Neuronal stem cell (in vitro differentiated cells): Measurements from ENCODE around the gene SP5.

ENCODE experiments used
- DNase-seq: peaks from one replicate; pipeline ENCODE4 v3.0.0-alpha.2; 2013; ENCODE audit warnings: low spot score
- H2AFZ ChIP-seq: one replicate; pipeline ENCODE4 v1.6.1; 2013; ENCODE audit warnings: mild to moderate bottlenecking, low read length, inconsistent platforms
- H2AK5ac ChIP-seq: 2 replicates; pipeline ENCODE4 v1.6.1; 2013; ENCODE audit warnings: low read depth, mild to moderate bottlenecking, inconsistent platforms, low read length, moderate library complexity, mixed read lengths
- H2BK120ac ChIP-seq: 2 replicates; pipeline ENCODE4 v1.6.1; 2013; ENCODE audit warnings: low read depth, mild to moderate bottlenecking, inconsistent platforms, low read length, moderate library complexity, mixed read lengths
- H2BK12ac ChIP-seq: one replicate; pipeline ENCODE4 v1.6.1; 2013; ENCODE audit warnings: low read length, inconsistent platforms
- H2BK15ac ChIP-seq: 2 replicates; pipeline ENCODE4 v1.6.1; 2013; ENCODE audit warnings: mild to moderate bottlenecking, low read length, inconsistent platforms, mixed read lengths
- H2BK5ac ChIP-seq: one replicate; pipeline ENCODE4 v1.6.1; 2013; ENCODE audit warnings: inconsistent platforms, mild to moderate bottlenecking, low read length, moderate library complexity
- H3K14ac ChIP-seq: one replicate; pipeline ENCODE4 v1.6.1; 2013; ENCODE audit warnings: low read length, inconsistent platforms
- H3K18ac ChIP-seq: 2 replicates; pipeline ENCODE4 v1.6.1; 2013; ENCODE audit warnings: low read length, inconsistent platforms
- H3K23ac ChIP-seq: 2 replicates; pipeline ENCODE4 v1.6.1; 2013; ENCODE audit warnings: low read depth, mild to moderate bottlenecking, mixed read lengths, low read length, inconsistent platforms; ENCODE audit not compliant: poor library complexity
- H3K27ac ChIP-seq: replicated peaks from 3 replicates; pipeline ENCODE4 v1.5.1; 2013; ENCODE audit warnings: low read length, inconsistent platforms
- H3K27me3 ChIP-seq, 3 experiments: 2 replicates each; pipeline ENCODE4 v1.6.1; 2013; ENCODE audit warnings: low read length in 3 of 3, mild to moderate bottlenecking in 2 of 3, inconsistent platforms in 1 of 3, low read depth in 1 of 3, mixed read lengths in 1 of 3, moderate library complexity in 1 of 3; ENCODE audit not compliant: control insufficient read depth in 3 of 3, insufficient read depth in 3 of 3
- H3K36me3 ChIP-seq, 2 donors: replicated peaks in 1 of 2; 2 replicates each; pipeline ENCODE4 v1.6.1; 2013; ENCODE audit warnings: low read length in 2 of 2; ENCODE audit not compliant: control insufficient read depth in 2 of 2, insufficient read depth in 2 of 2
- H3K4ac ChIP-seq: 2 replicates; pipeline ENCODE4 v1.6.1; 2013; ENCODE audit warnings: inconsistent platforms, mild to moderate bottlenecking, low read length, moderate library complexity
- H3K4me1 ChIP-seq, 2 donors: 1 replicate in 1 of 2; 2 replicates in 1 of 2; pipeline ENCODE4 v1.6.1; 2013; ENCODE audit warnings: low read length in 2 of 2, low read depth in 1 of 2; ENCODE audit not compliant: control insufficient read depth in 2 of 2, insufficient read depth in 1 of 2
- H3K4me2 ChIP-seq: one replicate; pipeline ENCODE4 v1.6.1; 2013; ENCODE audit warnings: mild to moderate bottlenecking, low read length, inconsistent platforms; ENCODE audit not compliant: insufficient read depth, poor library complexity, severe bottlenecking
- H3K4me3 ChIP-seq, 2 donors: 2 replicates each; pipeline ENCODE4 v1.5.1; 2013; ENCODE audit warnings: low read length in 2 of 2, mild to moderate bottlenecking in 2 of 2, inconsistent platforms in 1 of 2, moderate library complexity in 1 of 2
- H3K79me1 ChIP-seq: one replicate; pipeline ENCODE4 v1.6.1; 2013; ENCODE audit warnings: low read depth, mild to moderate bottlenecking, inconsistent platforms, low read length, moderate library complexity
- H3K9ac ChIP-seq: one replicate; pipeline ENCODE4 v1.6.1; 2013; ENCODE audit warnings: mild to moderate bottlenecking, low read depth, low read length, inconsistent platforms; ENCODE audit not compliant: poor library complexity
- H3K9me3 ChIP-seq, 2 donors: replicated peaks in 1 of 2; 2 replicates each; pipeline versions ENCODE3 to v1.6.1; 2013; ENCODE audit warnings: low read length in 2 of 2, mild to moderate bottlenecking in 2 of 2, inconsistent platforms in 1 of 2, low read depth in 1 of 2, mixed read lengths in 1 of 2, moderate library complexity in 1 of 2; ENCODE audit not compliant: control insufficient read depth in 2 of 2, insufficient read depth in 1 of 2
- H4K8ac ChIP-seq: one replicate; pipeline ENCODE4 v1.6.1; 2013; ENCODE audit warnings: low read depth, mild to moderate bottlenecking, inconsistent platforms, low read length, moderate library complexity
- H4K91ac ChIP-seq: one replicate; pipeline ENCODE4 v1.6.1; 2013; ENCODE audit warnings: low read length, low read depth, mild to moderate bottlenecking, inconsistent platforms; ENCODE audit not compliant: poor library complexity
- WGBS, 2 donors: extraction: QIAGEN DNeasy Blood & Tissue Kit; methylation state at CpG; one replicate each; pipeline ENCODE4 v1.1.7; 2013; ENCODE audit warnings: missing lambda C conversion rate in 2 of 2, mixed read lengths in 1 of 2; ENCODE audit not compliant: insufficient read length in 2 of 2, insufficient replicate concordance in 1 of 2; ENCODE audit errors: extremely low coverage in 2 of 2; 5-methylcytosine and 5-hydroxymethylcytosine counted together

Gene SP5

DNA sequence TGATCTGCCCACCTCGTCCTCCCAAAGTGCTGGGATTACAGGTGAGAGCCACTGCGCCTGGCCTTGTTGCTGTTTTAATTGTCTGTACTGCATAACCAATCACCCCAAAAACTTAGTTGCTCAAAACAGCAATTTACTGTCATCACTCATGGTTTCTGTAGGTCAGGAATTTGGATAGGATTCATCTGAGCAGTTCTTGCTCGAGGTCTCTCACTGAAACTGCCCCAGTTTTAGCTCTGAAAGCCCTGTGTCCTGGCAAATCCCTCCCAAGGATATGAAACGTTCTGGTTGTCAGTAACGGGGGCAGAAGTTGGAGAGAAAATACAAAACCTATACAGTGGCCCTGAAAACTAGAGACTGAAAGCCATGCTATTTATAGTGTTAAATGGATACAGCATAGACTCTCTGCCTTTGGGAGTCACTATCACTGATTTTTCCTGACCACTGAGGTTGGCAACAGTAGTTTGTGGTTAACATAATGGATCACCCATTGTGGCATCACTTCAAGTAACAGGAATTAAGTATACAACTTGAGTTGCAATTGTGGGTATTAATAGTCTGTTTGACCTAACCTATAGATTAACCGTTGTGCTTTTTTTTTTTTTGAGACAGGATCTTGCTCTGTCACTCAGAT is 27.9 kb downstream of the SP5 start:
- Histone ChIP-seq H3K4me2 (no peak overlapping the region), H3K23ac (no peak overlapping the region), H2BK5ac (no peak overlapping the region), H2BK15ac (no peak overlapping the region), H3K14ac (no peak overlapping the region), H3K4me1 (no peaks in the 10 kb centered on the region), H4K8ac (no peak overlapping the region), H3K9me3 (no peaks in the 10 kb centered on the region), H4K91ac (no peak overlapping the region), H2BK120ac (no peak overlapping the region), H3K4me3 (no peak overlapping the region), H2AK5ac (no peak overlapping the region), H2BK12ac (no peak overlapping the region), H3K79me1 (no peaks in the 10 kb centered on the region), H2AFZ (no peak overlapping the region), H3K9ac (no peak overlapping the region), H3K27me3 (peaks cover 0 to 10% (median 0%) of the 10 kb centered on the region in 3 experiments), H3K18ac (no peak overlapping the region), H3K27ac (no peak overlapping the region), H3K36me3 (no peaks in the 10 kb centered on the region), H3K4ac (no peak overlapping the region)
- no CpG with 5 or more reads among the region's 6 CpGs for WGBS, 2 donors
- no peak for DNase-seq

GRCh38 chr2:170743530-170744239 is 28.5 kb downstream of the SP5 start:
- H3K4me2 ChIP-seq = no peak overlapping the region
- H3K27ac ChIP-seq = no peak overlapping the region
- H3K18ac ChIP-seq = no peak overlapping the region
- H2BK5ac ChIP-seq = no peak overlapping the region
- no peaks in the 10 kb centered on the region for H3K36me3 ChIP-seq
- no peak overlapping the region for H3K4ac ChIP-seq
- H2BK12ac ChIP-seq = no peak overlapping the region
- no peak overlapping the region for H3K9ac ChIP-seq
- H3K4me3 ChIP-seq = no peak overlapping the region
- peaks cover 0 to 10% (median 0%) of the 10 kb centered on the region in 3 experiments for H3K27me3 ChIP-seq
- no peak overlapping the region for H4K91ac ChIP-seq
- no CpG with 5 or more reads among the region's 8 CpGs for WGBS, 2 donors
- no peak overlapping the region for H2BK15ac ChIP-seq
- no peak for DNase-seq
- no peak overlapping the region for H2BK120ac ChIP-seq
- H3K9me3 ChIP-seq = no peaks in the 10 kb centered on the region
- H3K4me1 ChIP-seq = no peaks in the 10 kb centered on the region
- no peak overlapping the region for H4K8ac ChIP-seq
- H3K23ac ChIP-seq = no peak overlapping the region
- no peak overlapping the region for H2AK5ac ChIP-seq
- H3K14ac ChIP-seq = no peak overlapping the region
- no peaks in the 10 kb centered on the region for H3K79me1 ChIP-seq
- no peak overlapping the region for H2AFZ ChIP-seq

DNA sequence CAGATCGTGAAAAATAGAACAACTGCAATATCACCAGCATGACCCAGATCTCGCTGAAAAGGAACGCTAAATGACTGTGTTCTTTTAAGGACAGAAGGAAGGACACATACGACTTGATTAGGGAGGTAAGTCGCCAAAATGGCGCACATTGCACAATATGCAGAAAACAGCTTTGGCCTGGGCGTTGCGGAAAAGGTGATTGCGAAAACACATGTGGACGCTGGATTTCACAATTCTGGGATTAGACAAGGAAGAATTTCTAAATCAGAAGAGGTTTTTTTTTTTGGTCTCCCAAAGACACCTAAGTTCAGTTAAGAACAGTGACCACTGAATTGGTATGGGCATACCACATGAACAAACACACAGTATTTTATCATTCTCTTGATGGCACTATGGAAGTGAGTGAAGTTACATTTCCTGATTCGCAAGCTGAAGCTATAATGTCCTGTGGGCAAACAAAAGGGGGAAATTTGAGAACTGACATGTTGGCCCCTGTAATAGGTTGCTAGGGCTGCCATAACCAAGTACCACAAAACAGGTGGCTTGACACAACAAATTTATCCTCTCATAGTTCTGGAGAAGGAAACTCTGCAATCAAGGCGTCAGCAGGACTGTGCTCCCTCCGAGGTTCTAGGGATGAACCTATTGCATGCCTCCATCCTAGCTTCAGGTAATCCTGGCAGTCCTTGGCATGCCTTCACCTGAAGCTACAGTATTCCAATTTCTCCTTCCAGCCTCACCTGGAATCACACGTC is 29.3 kb downstream of the SP5 start:
- Histone ChIP-seq H3K23ac (no peak overlapping the region), H3K4me1 (no peaks in the 10 kb centered on the region), H3K4me2 (no peak overlapping the region), H2AK5ac (no peak overlapping the region), H3K79me1 (no peaks in the 10 kb centered on the region), H4K8ac (no peak overlapping the region), H2BK15ac (no peak overlapping the region), H3K4me3 (no peak overlapping the region), H3K9ac (no peak overlapping the region), H3K4ac (no peak overlapping the region), H2AFZ (no peak overlapping the region), H3K18ac (no peak overlapping the region), H4K91ac (no peak overlapping the region), H2BK12ac (no peak overlapping the region), H3K36me3 (no peaks in the 10 kb centered on the region), H3K14ac (no peak overlapping the region), H3K27ac (no peak overlapping the region), H3K27me3 (peaks cover 0 to 10% (median 0%) of the 10 kb centered on the region in 3 experiments), H2BK120ac (no peak overlapping the region), H2BK5ac (no peak overlapping the region), H3K9me3 (no peaks in the 10 kb centered on the region)
- DNase-seq = no peak
- no CpG with 5 or more reads among the region's 14 CpGs for WGBS, 2 donors

- H3K18ac ChIP-seq = no peak overlapping the region
- DNase-seq = no peak
- peaks cover 0 to 15% (median 0%) of the 10 kb centered on the region in 3 experiments for H3K27me3 ChIP-seq
- no peak overlapping the region for H4K8ac ChIP-seq
- no peak overlapping the region for H2BK5ac ChIP-seq
- H3K36me3 ChIP-seq = no peaks in the 10 kb centered on the region
- no peak overlapping the region for H3K23ac ChIP-seq
- no peak overlapping the region for H2BK120ac ChIP-seq
- no peak overlapping the region for H2AK5ac ChIP-seq
- H4K91ac ChIP-seq = no peak overlapping the region
- no peak overlapping the region for H2AFZ ChIP-seq
- no peak overlapping the region for H3K4ac ChIP-seq
- H2BK15ac ChIP-seq = no peak overlapping the region
- H2BK12ac ChIP-seq = no peak overlapping the region
- H3K79me1 ChIP-seq = no peaks in the 10 kb centered on the region
- no peaks in the 10 kb centered on the region for H3K9me3 ChIP-seq
- H3K4me1 ChIP-seq = no peaks in the 10 kb centered on the region
- H3K4me2 ChIP-seq = no peak overlapping the region
- no peak overlapping the region for H3K27ac ChIP-seq
- WGBS, 2 donors = no CpG with 5 or more reads among the region's 6 CpGs
- no peak overlapping the region for H3K14ac ChIP-seq
- H3K9ac ChIP-seq = no peak overlapping the region
- no peak overlapping the region for H3K4me3 ChIP-seq
Observed at GRCh38 chr2:170745305-170745704, 30.2 kb downstream of the SP5 start.
